HFF-Myc (cell line): ENCODE results near the gene GSC2.

Source experiments
- DNase-seq: peaks from one replicate; pipeline ENCODE4 v3.0.0-alpha.2; 2011; ENCODE audit warnings: low read depth; ENCODE audit errors: extremely low read depth
- H3K4me3 ChIP-seq: replicated peaks from 2 replicates; pipeline ENCODE4 v1.5.1; 2011; ENCODE audit warnings: low read depth, mild to moderate bottlenecking, control low read depth, low read length
- TF ChIP-seq, protein P1 (sequence below): IDR thresholded peaks from 2 replicates; pipeline ENCODE4 v1.5.1; 2012; ENCODE audit warnings: mild to moderate bottlenecking, low read depth, low read length, control low read depth; ENCODE audit errors: missing control alignments

The GSC2 gene

DNA sequence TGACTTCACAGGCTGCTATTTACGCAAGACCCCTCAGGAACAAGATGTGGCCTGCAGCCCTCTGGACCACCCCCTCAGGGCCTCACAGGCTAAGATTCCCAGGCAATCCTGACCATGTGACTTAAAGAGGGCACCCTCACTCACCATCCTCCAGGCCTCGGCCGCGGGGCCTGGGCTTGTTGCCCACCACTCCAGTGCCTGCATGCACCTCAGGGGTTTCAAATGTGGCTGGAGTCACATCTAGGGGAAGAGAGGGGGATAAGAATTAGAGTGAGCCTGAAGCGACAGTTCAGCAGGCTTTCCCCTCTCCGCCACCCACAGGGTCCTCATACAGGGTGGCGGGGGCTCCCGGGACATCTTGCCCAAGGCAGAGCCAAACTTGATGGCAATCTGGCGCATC lies 7.7 kb downstream of the GSC2 start:
- H3K4me3 ChIP-seq, result no peak overlapping the region
- DNase-seq, result no peak
- TF ChIP-seq, protein P1, sequence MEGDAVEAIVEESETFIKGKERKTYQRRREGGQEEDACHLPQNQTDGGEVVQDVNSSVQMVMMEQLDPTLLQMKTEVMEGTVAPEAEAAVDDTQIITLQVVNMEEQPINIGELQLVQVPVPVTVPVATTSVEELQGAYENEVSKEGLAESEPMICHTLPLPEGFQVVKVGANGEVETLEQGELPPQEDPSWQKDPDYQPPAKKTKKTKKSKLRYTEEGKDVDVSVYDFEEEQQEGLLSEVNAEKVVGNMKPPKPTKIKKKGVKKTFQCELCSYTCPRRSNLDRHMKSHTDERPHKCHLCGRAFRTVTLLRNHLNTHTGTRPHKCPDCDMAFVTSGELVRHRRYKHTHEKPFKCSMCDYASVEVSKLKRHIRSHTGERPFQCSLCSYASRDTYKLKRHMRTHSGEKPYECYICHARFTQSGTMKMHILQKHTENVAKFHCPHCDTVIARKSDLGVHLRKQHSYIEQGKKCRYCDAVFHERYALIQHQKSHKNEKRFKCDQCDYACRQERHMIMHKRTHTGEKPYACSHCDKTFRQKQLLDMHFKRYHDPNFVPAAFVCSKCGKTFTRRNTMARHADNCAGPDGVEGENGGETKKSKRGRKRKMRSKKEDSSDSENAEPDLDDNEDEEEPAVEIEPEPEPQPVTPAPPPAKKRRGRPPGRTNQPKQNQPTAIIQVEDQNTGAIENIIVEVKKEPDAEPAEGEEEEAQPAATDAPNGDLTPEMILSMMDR, result no peak

DNA sequence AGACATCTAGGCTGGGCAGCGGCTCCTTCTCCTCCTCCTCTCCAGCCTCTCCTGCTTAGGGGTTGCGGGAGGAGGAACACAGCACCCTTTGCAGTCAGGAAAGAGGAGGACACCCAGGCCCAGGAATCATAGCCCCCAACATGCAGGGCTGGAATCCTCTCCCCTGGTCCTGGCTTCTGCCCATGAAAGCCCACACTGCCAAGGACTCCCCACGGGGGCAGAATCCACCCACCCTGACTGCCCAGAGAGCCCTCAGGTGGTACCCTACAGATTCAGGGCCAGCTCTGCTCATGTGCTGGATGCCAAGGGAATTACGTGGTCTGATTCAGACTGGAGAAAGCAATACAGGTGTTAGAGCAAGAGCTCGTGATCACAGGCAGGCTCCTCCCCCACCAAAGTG lies 10.1 kb downstream of the GSC2 start:
- TF ChIP-seq, protein P1, result no peak
- no peak overlapping the region for H3K4me3 ChIP-seq
- no peak for DNase-seq

DNA sequence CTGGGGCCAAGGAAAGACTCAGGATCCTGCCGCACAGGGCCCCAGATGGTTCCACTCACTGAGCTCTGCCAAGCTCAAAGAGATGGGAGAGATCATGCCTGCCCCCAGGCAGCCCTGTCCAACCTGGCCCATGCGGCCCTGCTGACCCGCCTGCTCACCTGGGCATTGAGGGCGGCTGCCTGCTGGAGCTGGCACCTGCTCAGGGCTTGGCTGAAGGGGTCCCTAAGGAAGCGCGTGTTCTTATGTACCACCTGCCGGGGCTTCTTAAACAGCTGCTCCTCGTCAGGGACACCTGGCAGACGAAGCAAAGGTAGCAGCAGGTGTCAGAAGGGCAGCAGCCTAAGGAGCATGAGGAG lies 11.1 kb downstream of the GSC2 start:
- no peak overlapping the region for H3K4me3 ChIP-seq
- TF ChIP-seq, protein P1, result no peak
- no peak for DNase-seq

DNA sequence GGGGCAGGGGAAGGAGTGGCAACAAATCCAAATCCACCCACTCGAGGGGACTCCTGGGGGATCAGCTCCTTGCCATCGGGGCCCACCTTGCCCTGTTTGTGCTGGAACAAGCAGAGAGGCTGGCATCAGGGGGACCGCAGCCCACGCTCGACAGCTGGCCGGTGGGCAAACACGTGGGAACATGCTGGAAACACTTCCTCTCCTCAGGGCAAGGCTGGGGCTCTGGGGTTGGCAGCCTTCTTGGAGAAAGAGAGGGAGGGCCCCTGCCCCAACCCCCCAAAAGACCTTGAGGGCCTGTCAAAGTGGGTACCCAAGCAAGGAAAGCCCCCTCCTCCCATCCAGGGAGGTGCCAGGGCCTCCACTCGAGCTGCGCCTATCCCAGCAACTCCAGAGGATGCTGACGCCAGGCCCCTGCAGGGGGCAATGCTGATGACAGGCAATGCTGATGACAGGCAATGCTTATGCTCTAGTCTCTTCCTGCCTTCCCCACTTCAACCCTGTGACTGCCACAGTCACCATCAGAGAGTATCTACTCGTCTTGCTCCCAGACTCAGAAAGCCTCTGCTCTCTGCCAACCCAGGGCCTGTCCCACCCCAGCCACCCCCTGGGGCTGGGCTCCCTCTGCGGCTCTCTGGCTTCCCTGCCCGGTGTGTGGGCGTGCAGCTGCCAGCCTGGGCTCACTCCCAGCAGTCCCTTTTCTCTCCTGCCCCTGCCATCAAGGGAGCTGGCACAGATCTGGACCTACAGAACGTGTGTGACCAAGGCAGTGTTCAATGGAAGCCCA lies 11.7 kb downstream of the GSC2 start:
- H3K4me3 ChIP-seq, result no peak overlapping the region
- TF ChIP-seq, protein P1, result no peak

GRCh38 chr22:19137384-19138216 lies 12.5 kb downstream of the GSC2 start:
- DNase-seq, result no peak
- TF ChIP-seq, protein P1, result no peak
- H3K4me3 ChIP-seq, result no peak overlapping the region

More for the DNA sequence above, 11.7 kb downstream of the GSC2 start:
- DNase-seq, result no peak

- no peak overlapping the region for H3K4me3 ChIP-seq
- TF ChIP-seq, protein P1, result no peak
- DNase-seq, result no peak
Observed at GRCh38 chr22:19136915-19137314, 13.2 kb downstream of the GSC2 start.
